ENCODE data around the gene MVB12B.

GRCh38 chr9:126318858-126319257, 7.8 kb upstream of the MVB12B start:
- TF ChIP-seq EGR1 (IDR thresholded peaks at IDR 0.05) (no peak), EP300 (IDR thresholded peaks at IDR 0.05; ENCODE audit: borderline replicate concordance) (no peak), TAF1 (IDR thresholded peaks at IDR 0.05; ENCODE audit: low read depth) (no peak), RAD21 (IDR thresholded peaks at IDR 0.05; ENCODE audit: low read depth) (no peak), CEBPB (IDR thresholded peaks at IDR 0.05) (no peak), REST (IDR thresholded peaks at IDR 0.05; ENCODE audit: low read depth) (no peak), NFIC (IDR thresholded peaks at IDR 0.05) (no peak), TEAD4 (IDR thresholded peaks at IDR 0.05) (no peak), CREB1 (IDR thresholded peaks at IDR 0.05; ENCODE audit: low read depth) (no peak), YY1 (IDR thresholded peaks at IDR 0.05; ENCODE audit: low read depth) (no peak)
- TF ChIP-seq, protein P1, sequence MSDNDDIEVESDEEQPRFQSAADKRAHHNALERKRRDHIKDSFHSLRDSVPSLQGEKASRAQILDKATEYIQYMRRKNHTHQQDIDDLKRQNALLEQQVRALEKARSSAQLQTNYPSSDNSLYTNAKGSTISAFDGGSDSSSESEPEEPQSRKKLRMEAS (IDR thresholded peaks at IDR 0.05) = no peak

All from Ishikawa (cell line).